DND-41 (cell line): ENCODE results near the gene GBE1.

ENCODE experiments used
- EZH2 ChIP-seq: IDR thresholded peaks from 3 replicates; pipeline ENCODE4 v1.6.1; 2012; ENCODE audit warnings: borderline replicate concordance, low read depth, mild to moderate bottlenecking, moderate library complexity, low read length, inconsistent platforms; ENCODE audit not compliant: severe bottlenecking
- TF ChIP-seq, protein P1 (sequence below): IDR thresholded peaks from 2 replicates; pipeline ENCODE4 v1.5.1; 2012; ENCODE audit warnings: borderline replicate concordance, low read length, moderate library complexity, mild to moderate bottlenecking; ENCODE audit not compliant: poor library complexity, severe bottlenecking; ENCODE audit errors: extremely low read depth

DNA sequence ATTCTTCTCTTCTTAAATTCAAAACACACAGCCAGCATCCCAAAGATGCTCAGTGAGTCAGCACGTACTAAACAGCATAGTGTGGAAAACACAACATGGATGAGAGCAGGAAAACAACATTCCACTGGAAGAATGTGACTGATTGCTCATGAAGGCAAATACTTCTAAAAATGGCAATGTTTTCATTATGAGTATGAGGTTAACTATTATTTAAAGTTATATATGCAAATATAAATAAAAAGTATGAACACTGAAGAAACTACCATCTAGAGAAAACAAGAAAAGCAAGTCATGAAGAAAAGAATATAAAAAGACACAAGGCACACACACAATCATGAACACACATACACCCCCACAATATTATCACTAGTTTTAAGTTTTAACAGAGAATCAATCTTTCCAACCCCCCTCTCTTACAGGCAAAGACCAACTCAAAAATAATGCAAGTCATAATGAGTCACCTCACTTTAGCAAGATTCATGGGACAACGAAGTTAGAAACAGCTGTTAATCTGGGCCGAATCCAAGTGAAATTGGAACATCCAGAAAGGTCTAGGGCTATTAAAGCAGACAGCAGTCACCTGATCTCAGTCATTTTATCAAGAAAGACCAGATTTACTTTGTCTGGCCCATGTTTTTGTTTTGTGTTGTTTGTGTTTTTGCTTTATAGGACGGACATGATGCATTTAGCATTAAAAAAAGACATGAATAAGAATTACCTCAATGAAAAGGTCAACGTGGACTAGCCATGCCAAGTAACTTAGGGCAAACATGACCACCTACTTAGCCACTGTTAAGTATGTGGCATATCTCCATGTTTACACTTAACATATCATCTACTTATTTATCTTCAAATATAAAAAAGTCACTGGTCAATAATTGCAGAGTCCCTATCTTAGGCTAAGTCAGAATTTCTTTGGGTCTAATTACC lies 18.1 kb downstream of the GBE1 start:
- TF ChIP-seq, protein P1, sequence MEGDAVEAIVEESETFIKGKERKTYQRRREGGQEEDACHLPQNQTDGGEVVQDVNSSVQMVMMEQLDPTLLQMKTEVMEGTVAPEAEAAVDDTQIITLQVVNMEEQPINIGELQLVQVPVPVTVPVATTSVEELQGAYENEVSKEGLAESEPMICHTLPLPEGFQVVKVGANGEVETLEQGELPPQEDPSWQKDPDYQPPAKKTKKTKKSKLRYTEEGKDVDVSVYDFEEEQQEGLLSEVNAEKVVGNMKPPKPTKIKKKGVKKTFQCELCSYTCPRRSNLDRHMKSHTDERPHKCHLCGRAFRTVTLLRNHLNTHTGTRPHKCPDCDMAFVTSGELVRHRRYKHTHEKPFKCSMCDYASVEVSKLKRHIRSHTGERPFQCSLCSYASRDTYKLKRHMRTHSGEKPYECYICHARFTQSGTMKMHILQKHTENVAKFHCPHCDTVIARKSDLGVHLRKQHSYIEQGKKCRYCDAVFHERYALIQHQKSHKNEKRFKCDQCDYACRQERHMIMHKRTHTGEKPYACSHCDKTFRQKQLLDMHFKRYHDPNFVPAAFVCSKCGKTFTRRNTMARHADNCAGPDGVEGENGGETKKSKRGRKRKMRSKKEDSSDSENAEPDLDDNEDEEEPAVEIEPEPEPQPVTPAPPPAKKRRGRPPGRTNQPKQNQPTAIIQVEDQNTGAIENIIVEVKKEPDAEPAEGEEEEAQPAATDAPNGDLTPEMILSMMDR: no peak
- no peak for TF ChIP-seq EZH2
